Measurements from ENCODE around the gene MED17. TPM values are rescaled to one million over a fixed set of nuclear protein-coding genes. Genes with fewer than 3 reads are reported as not detected.

The MED17 gene
- total and polyA plus RNA-seq, 4 donors: 9.2 to 56.8 (median 20.4) TPM

- Histone ChIP-seq H3K36me3 (ENCODE audit: control insufficient read depth in 4 of 4, insufficient read depth in 4 of 4, low read length in 4 of 4) (peaks cover 24 to 50% (median 31%) of the 10 kb centered on the region in 4 donors), H3K4me3 (no peak overlapping the region)
- 93 to 97% methylated on average over 6 of the region's 6 CpGs for WGBS, 2 donors
These were observed 12.6 kb downstream of the MED17 start for GRCh38 chr11:93796441-93797231.

GRCh38 chr11:93801366-93801765 is 17.3 kb downstream of the MED17 start:
- ATAC-seq (ENCODE audit: insufficient read depth, low FRiP score) (no peak), DNase-seq (no peak)
- no peak for TF ChIP-seq CTCF (IDR thresholded peaks at IDR 0.05; ENCODE audit: control extremely low read depth, extremely low read depth)
- Histone ChIP-seq H3K4me3 (no peak overlapping the region), H3K27ac (ENCODE audit: low read depth in 1 of 2, low read length in 1 of 2) (no peak overlapping the region), H3K27me3 (ENCODE audit: control insufficient read depth in 3 of 3, insufficient read depth in 3 of 3, low read length in 2 of 3) (no peaks in the 10 kb centered on the region), H3K4me1 (ENCODE audit: control insufficient read depth in 5 of 5, insufficient read depth in 5 of 5, low read length in 5 of 5) (peaks cover 0 to 3% (median 0%) of the 10 kb centered on the region in 5 donors), H3K9ac (ENCODE audit: insufficient read depth in 1 of 2, low read length in 2 of 2) (no peak overlapping the region), H3K9me3 (ENCODE audit: control insufficient read depth in 4 of 4, insufficient read depth in 3 of 4, low read length in 3 of 4) (no peaks in the 10 kb centered on the region), H3K36me3 (ENCODE audit: control insufficient read depth in 4 of 4, insufficient read depth in 4 of 4, low read length in 4 of 4) (peaks cover 29 to 35% (median 33%) of the 10 kb centered on the region in 4 donors)
- WGBS, 2 donors: 66 to 75% methylated on average over 2 of the region's 2 CpGs

More at GRCh38 chr11:93796441-93797231, 12.6 kb downstream of the MED17 start:
- Histone ChIP-seq H3K27me3 (ENCODE audit: control insufficient read depth in 3 of 3, insufficient read depth in 3 of 3, low read length in 2 of 3) (no peaks in the 10 kb centered on the region), H3K27ac (ENCODE audit: low read depth in 1 of 2, low read length in 1 of 2) (no peak overlapping the region), H3K9me3 (ENCODE audit: control insufficient read depth in 4 of 4, insufficient read depth in 3 of 4, low read length in 3 of 4) (no peaks in the 10 kb centered on the region), H3K4me1 (ENCODE audit: control insufficient read depth in 5 of 5, insufficient read depth in 5 of 5, low read length in 5 of 5) (peaks cover 0 to 3% (median 0%) of the 10 kb centered on the region in 5 donors), H3K9ac (ENCODE audit: insufficient read depth in 1 of 2, low read length in 2 of 2) (no peak overlapping the region)
- TF ChIP-seq CTCF (IDR thresholded peaks at IDR 0.05; ENCODE audit: control extremely low read depth, extremely low read depth): no peak
- ATAC-seq (ENCODE audit: insufficient read depth, low FRiP score) (no peak), DNase-seq (no peak)

GRCh38 chr11:93804879-93805278 is 20.8 kb downstream of the MED17 start:
- no peak for TF ChIP-seq CTCF (IDR thresholded peaks at IDR 0.05; ENCODE audit: control extremely low read depth, extremely low read depth)
- no peak overlapping the region for H3K27ac ChIP-seq (ENCODE audit: low read depth in 1 of 2, low read length in 1 of 2)
- H3K36me3 ChIP-seq (ENCODE audit: control insufficient read depth in 4 of 4, insufficient read depth in 4 of 4, low read length in 4 of 4): peaks cover 29 to 37% (median 35%) of the 10 kb centered on the region in 4 donors
- no peak overlapping the region for H3K9ac ChIP-seq (ENCODE audit: insufficient read depth in 1 of 2, low read length in 2 of 2)
- H3K27me3 ChIP-seq (ENCODE audit: control insufficient read depth in 3 of 3, insufficient read depth in 3 of 3, low read length in 2 of 3): no peaks in the 10 kb centered on the region
- no peaks in the 10 kb centered on the region for H3K9me3 ChIP-seq (ENCODE audit: control insufficient read depth in 4 of 4, insufficient read depth in 3 of 4, low read length in 3 of 4)
- ATAC-seq (ENCODE audit: insufficient read depth, low FRiP score): no peak
- H3K4me3 ChIP-seq: no peak overlapping the region
- DNase-seq: no peak
- 97 to 98% methylated on average over 2 of the region's 2 CpGs for WGBS, 2 donors
- H3K4me1 ChIP-seq (ENCODE audit: control insufficient read depth in 5 of 5, insufficient read depth in 5 of 5, low read length in 5 of 5): no peaks in the 10 kb centered on the region

Data from lung (tissue), 12 donors.